IgD-negative memory B cell (primary cell): ENCODE measurements around the gene EBNA1BP2. TPM values are rescaled to one million over a fixed set of nuclear protein-coding genes. Genes with fewer than 3 reads are reported as not detected.

ENCODE experiments used
- H3K27ac Mint-ChIP-seq, 3 donors: one replicate each; pipeline ENCODE4 v1.8.0; 2020 to 2022; ENCODE audit warnings: mild to moderate bottlenecking in 3 of 3, mixed read lengths in 3 of 3, moderate library complexity in 1 of 3
- H3K27me3 Mint-ChIP-seq: one replicate; pipeline ENCODE4 v1.8.0; 2021; ENCODE audit warnings: mixed read lengths
- H3K36me3 Mint-ChIP-seq: one replicate; pipeline ENCODE4 v1.8.0; 2020; ENCODE audit warnings: mild to moderate bottlenecking, mixed read lengths
- H3K4me1 Mint-ChIP-seq, 3 donors: one replicate each; pipeline ENCODE4 v1.8.0; 2020 to 2022; ENCODE audit warnings: mixed read lengths in 3 of 3, mild to moderate bottlenecking in 1 of 3
- H3K4me3 Mint-ChIP-seq, 4 donors: one replicate each; pipeline ENCODE4 v1.8.0; 2020 to 2022; ENCODE audit warnings: mild to moderate bottlenecking in 4 of 4, mixed read lengths in 4 of 4, moderate library complexity in 3 of 4
- H3K9me3 Mint-ChIP-seq, 3 donors: one replicate each; pipeline ENCODE4 v1.8.0; 2020 to 2021; ENCODE audit warnings: mixed read lengths in 3 of 3, mild to moderate bottlenecking in 1 of 3
- polyA plus RNA-seq: library from polyadenylated mRNA; unstranded; fragments of 300-500 nt; fragmentation: Illumina TruSeq; gene quantifications from one replicate; pipeline ENCODE4 v1.2.3, GENCODE V29; 2021

The EBNA1BP2 gene
- polyA plus RNA-seq, 1 donor from 2014 or later = 52.5 TPM

- Mint-ChIP-seq H3K27me3 (peaks cover 1% of the 10 kb centered on the region), H3K4me3 (no peak overlapping the region), H3K9me3 (peaks cover 0 to 8% (median 3%) of the 10 kb centered on the region in 3 donors), H3K4me1 (no peaks in the 10 kb centered on the region), H3K27ac (no peak overlapping the region), H3K36me3 (peaks cover 3% of the 10 kb centered on the region)
These were observed 25.4 kb upstream of the EBNA1BP2 start for GRCh38 chr1:43197343-43198127.

- Mint-ChIP-seq H3K4me3 (peak overlapping the region in 1 of 4 donors; percentile 32), H3K27me3 (peaks cover 7% of the 10 kb centered on the region), H3K4me1 (no peaks in the 10 kb centered on the region), H3K9me3 (peaks cover 4 to 23% (median 7%) of the 10 kb centered on the region in 3 donors), H3K27ac (no peak overlapping the region), H3K36me3 (peaks cover 3% of the 10 kb centered on the region)
These were observed 22.4 kb upstream of the EBNA1BP2 start for GRCh38 chr1:43194509-43194908.

GRCh38 chr1:43188106-43188505 lies 16.0 kb upstream of the EBNA1BP2 start:
- peaks cover 14% of the 10 kb centered on the region for H3K27me3 Mint-ChIP-seq
- no peaks in the 10 kb centered on the region for H3K4me1 Mint-ChIP-seq
- H3K27ac Mint-ChIP-seq = no peak overlapping the region
- peaks cover 4 to 15% (median 5%) of the 10 kb centered on the region in 3 donors for H3K9me3 Mint-ChIP-seq
- no peak overlapping the region for H3K4me3 Mint-ChIP-seq
- H3K36me3 Mint-ChIP-seq = no peaks in the 10 kb centered on the region

- Mint-ChIP-seq H3K4me3 (no peak overlapping the region), H3K27me3 (peaks cover 13% of the 10 kb centered on the region), H3K4me1 (no peaks in the 10 kb centered on the region), H3K36me3 (no peaks in the 10 kb centered on the region), H3K27ac (no peak overlapping the region), H3K9me3 (peaks cover 1 to 5% (median 4%) of the 10 kb centered on the region in 3 donors)
These were observed 12.9 kb upstream of the EBNA1BP2 start for GRCh38 chr1:43184995-43185394.

GRCh38 chr1:43184388-43184787 lies 12.3 kb upstream of the EBNA1BP2 start:
- Mint-ChIP-seq H3K9me3 (no peaks in the 10 kb centered on the region), H3K27ac (no peak overlapping the region), H3K4me3 (no peak overlapping the region), H3K36me3 (no peaks in the 10 kb centered on the region), H3K4me1 (no peaks in the 10 kb centered on the region), H3K27me3 (peaks cover 9% of the 10 kb centered on the region)

- Mint-ChIP-seq H3K4me3 (no peak overlapping the region), H3K27me3 (peaks cover 19% of the 10 kb centered on the region), H3K36me3 (no peaks in the 10 kb centered on the region), H3K4me1 (peaks cover 0 to 3% (median 3%) of the 10 kb centered on the region in 3 donors), H3K9me3 (no peaks in the 10 kb centered on the region), H3K27ac (no peak overlapping the region)
These were observed 5.6 kb upstream of the EBNA1BP2 start for GRCh38 chr1:43177691-43178090.

GRCh38 chr1:43174873-43175272 lies 2.8 kb upstream of the EBNA1BP2 start:
- H3K36me3 Mint-ChIP-seq = peaks cover 2% of the 10 kb centered on the region
- H3K27ac Mint-ChIP-seq = no peak overlapping the region
- H3K4me3 Mint-ChIP-seq = peak overlapping the region in 1 of 4 donors; percentile 48
- H3K4me1 Mint-ChIP-seq = peaks cover 11 to 16% (median 12%) of the 10 kb centered on the region in 3 donors
- peaks cover 17% of the 10 kb centered on the region for H3K27me3 Mint-ChIP-seq
- no peaks in the 10 kb centered on the region for H3K9me3 Mint-ChIP-seq

GRCh38 chr1:43172527-43172972 lies 460 bp upstream of the EBNA1BP2 start:
- Mint-ChIP-seq H3K9me3 (no peaks in the 10 kb centered on the region), H3K27ac (peak overlapping the region; percentile 65 to 91 (median 76)), H3K36me3 (peaks cover 2% of the 10 kb centered on the region), H3K27me3 (peaks cover 14% of the 10 kb centered on the region), H3K4me1 (peaks cover 11 to 17% (median 14%) of the 10 kb centered on the region in 3 donors), H3K4me3 (peak overlapping the region; percentile 95 to 100 (median 98))

GRCh38 chr1:43171312-43171875 lies 696 bp downstream of the EBNA1BP2 start:
- H3K27me3 Mint-ChIP-seq = peaks cover 5% of the 10 kb centered on the region
- peaks cover 11 to 17% (median 14%) of the 10 kb centered on the region in 3 donors for H3K4me1 Mint-ChIP-seq
- H3K27ac Mint-ChIP-seq = peak overlapping the region; percentile 69 to 81 (median 71)
- H3K36me3 Mint-ChIP-seq = peaks cover 2% of the 10 kb centered on the region
- no peaks in the 10 kb centered on the region for H3K9me3 Mint-ChIP-seq
- H3K4me3 Mint-ChIP-seq = peak overlapping the region; percentile 95 to 100 (median 98)

GRCh38 chr1:43165765-43166164 lies 6.3 kb downstream of the EBNA1BP2 start:
- no peak overlapping the region for H3K4me3 Mint-ChIP-seq
- H3K4me1 Mint-ChIP-seq = peaks cover 0 to 4% (median 3%) of the 10 kb centered on the region in 3 donors
- no peaks in the 10 kb centered on the region for H3K27me3 Mint-ChIP-seq
- no peaks in the 10 kb centered on the region for H3K36me3 Mint-ChIP-seq
- H3K9me3 Mint-ChIP-seq = no peaks in the 10 kb centered on the region
- no peak overlapping the region for H3K27ac Mint-ChIP-seq

- H3K36me3 Mint-ChIP-seq = no peaks in the 10 kb centered on the region
- peaks cover 0 to 3% (median 3%) of the 10 kb centered on the region in 3 donors for H3K4me1 Mint-ChIP-seq
- H3K27ac Mint-ChIP-seq = peak overlapping the region in 1 of 3 donors; percentile 49
- H3K4me3 Mint-ChIP-seq = no peak overlapping the region
- no peaks in the 10 kb centered on the region for H3K27me3 Mint-ChIP-seq
- H3K9me3 Mint-ChIP-seq = no peaks in the 10 kb centered on the region
These were observed 6.9 kb downstream of the EBNA1BP2 start for GRCh38 chr1:43165162-43165561.

GRCh38 chr1:43156026-43156425 lies 16.1 kb downstream of the EBNA1BP2 start:
- H3K4me3 Mint-ChIP-seq = no peak overlapping the region
- H3K27me3 Mint-ChIP-seq = peaks cover 4% of the 10 kb centered on the region
- H3K27ac Mint-ChIP-seq = no peak overlapping the region
- no peaks in the 10 kb centered on the region for H3K36me3 Mint-ChIP-seq
- H3K4me1 Mint-ChIP-seq = peaks cover 0 to 6% (median 5%) of the 10 kb centered on the region in 3 donors
- H3K9me3 Mint-ChIP-seq = no peaks in the 10 kb centered on the region

- no peaks in the 10 kb centered on the region for H3K9me3 Mint-ChIP-seq
- no peak overlapping the region for H3K27ac Mint-ChIP-seq
- no peak overlapping the region for H3K4me3 Mint-ChIP-seq
- H3K27me3 Mint-ChIP-seq = peaks cover 15% of the 10 kb centered on the region
- peaks cover 0 to 8% (median 8%) of the 10 kb centered on the region in 3 donors for H3K4me1 Mint-ChIP-seq
- H3K36me3 Mint-ChIP-seq = peaks cover 2% of the 10 kb centered on the region
These were observed 18.6 kb downstream of the EBNA1BP2 start for GRCh38 chr1:43153443-43153842.

- Mint-ChIP-seq H3K27me3 (peaks cover 17% of the 10 kb centered on the region), H3K9me3 (no peaks in the 10 kb centered on the region), H3K27ac (no peak overlapping the region), H3K36me3 (peaks cover 2% of the 10 kb centered on the region), H3K4me3 (no peak overlapping the region), H3K4me1 (peaks cover 0 to 8% (median 8%) of the 10 kb centered on the region in 3 donors)
These were observed 19.2 kb downstream of the EBNA1BP2 start for GRCh38 chr1:43152866-43153265.

- Mint-ChIP-seq H3K4me1 (peaks cover 0 to 4% (median 3%) of the 10 kb centered on the region in 3 donors), H3K36me3 (peaks cover 2% of the 10 kb centered on the region), H3K27me3 (peaks cover 35% of the 10 kb centered on the region), H3K9me3 (no peaks in the 10 kb centered on the region), H3K27ac (no peak overlapping the region), H3K4me3 (peak overlapping the region in 1 of 4 donors; percentile 26)
These were observed 22.2 kb downstream of the EBNA1BP2 start for GRCh38 chr1:43149889-43150288.
